ENCODE measurements around the gene TDRD9.

The TDRD9 gene

DNA sequence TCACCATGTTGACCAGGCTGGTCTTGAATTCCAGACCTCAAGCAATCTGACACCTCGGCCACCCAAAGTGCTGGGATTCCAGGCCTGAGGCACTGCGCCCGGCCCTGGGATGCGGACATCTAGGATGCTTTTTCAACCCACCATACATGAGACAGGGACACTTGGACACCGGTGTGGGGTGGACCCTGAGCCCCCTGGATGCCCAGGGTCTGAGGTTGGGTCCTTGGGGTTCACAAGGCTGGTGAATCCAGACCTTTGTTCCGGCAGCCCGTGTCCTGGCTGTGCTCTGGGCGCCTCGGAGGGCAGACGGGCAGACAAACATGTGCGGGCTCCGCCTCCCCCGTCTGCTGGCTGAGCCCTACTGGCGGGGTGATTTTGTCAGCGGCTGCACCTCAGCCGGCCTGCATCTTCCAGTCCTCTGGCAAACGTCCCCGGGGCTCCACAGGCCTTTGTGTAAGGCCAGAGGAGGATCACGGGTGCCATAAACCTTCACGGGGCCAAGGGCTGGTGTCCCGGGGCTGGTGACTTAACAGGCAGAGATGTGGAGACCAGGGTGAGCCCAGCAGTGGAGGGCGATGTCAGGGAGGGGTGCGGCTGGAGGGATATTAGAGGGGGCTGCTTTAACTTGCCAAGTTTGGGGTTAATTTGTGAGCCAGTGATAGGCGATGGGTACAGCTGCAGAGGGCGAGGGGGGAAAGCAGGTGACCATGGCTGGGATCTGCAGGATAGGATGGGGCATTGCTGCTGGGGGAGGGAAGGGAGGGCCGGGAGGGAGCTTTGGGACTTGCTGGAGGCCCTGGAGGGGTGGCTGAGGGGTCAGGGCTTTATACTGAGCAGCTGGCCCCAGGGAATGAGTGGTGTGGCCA is 163.0 kb downstream of the TDRD9 start:
- TF ChIP-seq, protein P1, sequence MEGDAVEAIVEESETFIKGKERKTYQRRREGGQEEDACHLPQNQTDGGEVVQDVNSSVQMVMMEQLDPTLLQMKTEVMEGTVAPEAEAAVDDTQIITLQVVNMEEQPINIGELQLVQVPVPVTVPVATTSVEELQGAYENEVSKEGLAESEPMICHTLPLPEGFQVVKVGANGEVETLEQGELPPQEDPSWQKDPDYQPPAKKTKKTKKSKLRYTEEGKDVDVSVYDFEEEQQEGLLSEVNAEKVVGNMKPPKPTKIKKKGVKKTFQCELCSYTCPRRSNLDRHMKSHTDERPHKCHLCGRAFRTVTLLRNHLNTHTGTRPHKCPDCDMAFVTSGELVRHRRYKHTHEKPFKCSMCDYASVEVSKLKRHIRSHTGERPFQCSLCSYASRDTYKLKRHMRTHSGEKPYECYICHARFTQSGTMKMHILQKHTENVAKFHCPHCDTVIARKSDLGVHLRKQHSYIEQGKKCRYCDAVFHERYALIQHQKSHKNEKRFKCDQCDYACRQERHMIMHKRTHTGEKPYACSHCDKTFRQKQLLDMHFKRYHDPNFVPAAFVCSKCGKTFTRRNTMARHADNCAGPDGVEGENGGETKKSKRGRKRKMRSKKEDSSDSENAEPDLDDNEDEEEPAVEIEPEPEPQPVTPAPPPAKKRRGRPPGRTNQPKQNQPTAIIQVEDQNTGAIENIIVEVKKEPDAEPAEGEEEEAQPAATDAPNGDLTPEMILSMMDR (IDR thresholded peaks at IDR 0.05; ENCODE audit: insufficient read depth, low read length, missing control alignments), result no peak
- ChIA-PET CTCF (interaction anchor here (1.4 to 2.4 kb wide), 2 partner anchors 13 to 14 kb away, joined by 6 to 7 read pairs; no protein-coding TSS in a partner anchor), POLR2A (no interaction called here)
- no peak overlapping the region for H3K4me3 ChIP-seq (ENCODE audit: low read depth, low read length)
- no peak for DNase-seq (ENCODE audit: low read depth, low spot score)

DNA sequence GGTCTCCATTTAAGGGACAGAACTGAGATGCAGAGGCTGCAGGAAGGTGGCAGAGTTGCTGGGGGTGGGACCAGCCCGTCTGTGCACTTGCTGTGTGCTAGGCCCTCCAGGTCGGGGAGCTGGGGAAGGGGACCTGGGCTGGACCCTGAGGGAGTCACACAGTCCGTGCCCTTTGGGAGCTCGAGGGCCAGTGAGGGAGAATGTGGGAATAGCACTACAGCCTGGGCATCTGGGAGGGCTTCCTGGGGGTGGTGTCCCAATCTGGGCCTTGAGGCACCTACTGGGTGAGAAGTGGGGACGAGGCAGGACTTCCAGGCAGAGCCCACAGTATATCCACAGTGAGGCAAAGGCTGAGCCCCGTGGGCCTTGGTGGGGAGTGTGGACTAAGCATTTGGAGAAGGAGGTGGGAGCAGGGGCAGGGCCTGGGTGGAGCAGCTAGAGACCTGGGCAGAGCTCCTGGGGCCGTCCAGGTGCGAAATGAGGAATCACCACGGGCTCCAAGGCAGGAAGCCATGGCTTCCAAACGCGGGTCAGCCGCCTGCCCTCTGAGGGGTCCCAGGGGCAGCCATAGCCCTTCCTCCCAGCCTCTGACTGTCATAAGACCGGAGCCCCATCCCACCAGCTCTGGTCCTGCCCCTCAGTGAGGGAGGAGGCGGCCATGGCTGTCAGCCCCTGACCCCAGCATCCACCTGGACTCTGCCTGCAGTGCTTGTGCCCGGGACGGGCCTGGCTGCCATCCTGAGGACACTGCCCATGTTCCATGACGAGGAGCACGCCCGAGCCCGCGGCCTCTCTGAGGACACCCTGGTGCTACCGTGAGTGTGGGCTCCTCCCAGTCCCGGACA is 163.9 kb downstream of the TDRD9 start:
- ChIA-PET POLR2A (no interaction called here), CTCF (interaction anchor here (2.4 to 4.1 kb wide), 2 partner anchors 14 to 547 kb away, joined by 7 to 18 read pairs; no protein-coding TSS in a partner anchor)
- no peak for DNase-seq (ENCODE audit: low read depth, low spot score)
- no peak overlapping the region for H3K4me3 ChIP-seq (ENCODE audit: low read depth, low read length)
- TF ChIP-seq, protein P1 (IDR thresholded peaks at IDR 0.05; ENCODE audit: insufficient read depth, low read length, missing control alignments), result no peak

DNA sequence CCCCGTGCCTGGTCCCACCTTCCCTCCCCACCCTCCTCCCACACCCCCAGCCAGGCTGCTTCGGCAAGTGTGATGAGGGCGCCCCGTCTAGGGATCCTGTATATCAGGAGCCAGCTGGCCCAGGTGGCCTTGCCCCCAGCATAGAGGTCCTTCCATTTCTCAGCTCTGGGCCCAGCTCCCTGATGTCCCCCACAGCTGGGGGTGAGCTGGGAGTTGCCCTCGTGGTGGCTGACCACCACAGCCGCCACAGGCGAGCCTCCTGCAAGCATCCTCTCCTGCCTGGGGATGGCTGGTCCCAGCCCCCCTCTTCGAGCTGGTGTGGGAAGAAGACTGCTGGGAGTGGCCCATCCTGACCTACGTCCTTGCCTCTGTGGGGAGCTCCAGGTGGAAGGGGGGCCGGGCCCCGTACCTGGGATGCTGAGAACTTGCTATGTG is 164.7 kb downstream of the TDRD9 start:
- no peak for DNase-seq (ENCODE audit: low read depth, low spot score)
- TF ChIP-seq, protein P1 (IDR thresholded peaks at IDR 0.05; ENCODE audit: insufficient read depth, low read length, missing control alignments), result no peak
- CTCF ChIA-PET, result interaction anchor here (1.5 to 4.1 kb wide), 4 partner anchors 8 to 547 kb away, joined by 3 to 18 read pairs (median 8); partner anchors contain the start of gene ASPG
- POLR2A ChIA-PET, result no interaction called here
- no peak overlapping the region for H3K4me3 ChIP-seq (ENCODE audit: low read depth, low read length)

DNA sequence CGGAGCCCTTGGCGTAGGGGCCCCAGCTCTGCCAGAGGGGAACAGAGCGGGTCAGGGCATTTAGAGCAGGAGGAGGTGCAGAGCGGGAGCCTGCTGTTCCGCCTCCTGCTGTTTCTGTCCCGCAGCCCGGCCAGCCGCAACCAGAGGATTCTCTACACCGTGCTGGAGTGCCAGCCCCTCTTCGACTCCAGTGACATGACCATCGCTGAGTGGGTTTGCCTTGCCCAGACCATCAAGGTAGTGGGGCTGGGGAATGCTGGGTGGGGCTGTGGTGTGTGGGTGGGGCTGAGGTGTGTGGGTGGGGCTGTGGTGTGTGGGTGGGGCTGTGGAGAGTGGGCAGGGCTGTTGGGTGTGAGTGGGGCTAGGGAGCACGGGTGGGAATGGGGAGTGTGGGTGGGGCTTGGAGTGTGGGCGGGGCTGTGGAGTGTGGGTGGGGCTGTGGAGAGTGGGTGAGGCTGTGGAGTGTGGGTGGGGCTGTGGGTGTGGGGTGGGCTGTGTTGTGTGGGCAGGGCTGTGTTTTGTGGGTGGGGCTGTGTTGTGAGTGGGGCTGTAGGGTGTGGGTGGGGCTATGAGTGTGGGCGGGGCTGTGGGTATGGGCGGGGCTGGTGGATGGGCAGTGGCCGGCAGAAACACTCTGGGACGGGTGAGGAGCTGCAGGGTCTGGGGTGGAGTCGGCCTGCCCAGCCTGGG is 165.3 kb downstream of the TDRD9 start:
- no peak overlapping the region for H3K4me3 ChIP-seq (ENCODE audit: low read depth, low read length)
- ChIA-PET POLR2A (no interaction called here), CTCF (interaction anchor here (0.8 to 4.1 kb wide), 13 partner anchors 8 to 553 kb away, joined by 3 to 18 read pairs (median 4); partner anchors contain the start of gene ASPG)
- TF ChIP-seq, protein P1 (IDR thresholded peaks at IDR 0.05; ENCODE audit: insufficient read depth, low read length, missing control alignments), result no peak
- no peak for DNase-seq (ENCODE audit: low read depth, low spot score)

DNA sequence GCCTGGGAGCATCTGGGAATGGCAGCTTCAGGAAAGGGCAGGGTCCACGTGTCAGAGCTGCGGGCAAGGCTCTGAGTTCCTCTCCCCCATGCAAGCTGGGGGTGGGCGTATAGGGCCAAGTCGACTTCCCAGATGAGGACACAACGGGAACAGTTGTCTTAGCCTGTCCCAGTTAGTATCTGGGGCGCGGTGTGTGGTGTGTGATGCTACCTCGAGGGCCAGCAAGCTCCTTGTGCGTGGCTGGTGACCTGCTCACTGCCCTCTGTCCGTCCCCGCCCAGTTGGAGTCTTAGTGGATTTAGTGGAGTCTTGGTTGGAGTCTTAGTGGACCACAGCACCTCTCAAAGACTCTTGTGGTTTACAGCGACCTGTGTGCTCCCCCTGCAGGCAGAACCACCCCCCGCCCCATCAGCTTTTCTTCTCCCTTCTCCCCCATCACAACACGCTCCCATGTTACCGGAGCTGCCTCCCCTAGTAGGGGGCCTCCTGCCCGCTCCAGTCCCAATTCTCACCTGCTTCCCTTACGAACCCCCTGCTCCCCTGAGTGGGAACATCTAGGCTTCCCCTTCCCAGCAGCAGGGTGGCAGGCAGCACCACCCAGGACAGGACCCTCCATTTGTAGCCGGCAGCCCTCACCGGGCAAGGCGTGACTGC is 165.9 kb downstream of the TDRD9 start:
- CTCF ChIA-PET, result interaction anchor here (0.8 to 4.1 kb wide), 13 partner anchors 9 to 552 kb away, joined by 3 to 18 read pairs (median 4); partner anchors contain the start of gene ASPG
- no peak for DNase-seq (ENCODE audit: low read depth, low spot score)
- no peak overlapping the region for H3K4me3 ChIP-seq (ENCODE audit: low read depth, low read length)
- TF ChIP-seq, protein P1 (IDR thresholded peaks at IDR 0.05; ENCODE audit: insufficient read depth, low read length, missing control alignments), result no peak
- POLR2A ChIA-PET, result no interaction called here

Measured in AG04449 (cell line).